ENCODE data around the gene CTSF.

DNA sequence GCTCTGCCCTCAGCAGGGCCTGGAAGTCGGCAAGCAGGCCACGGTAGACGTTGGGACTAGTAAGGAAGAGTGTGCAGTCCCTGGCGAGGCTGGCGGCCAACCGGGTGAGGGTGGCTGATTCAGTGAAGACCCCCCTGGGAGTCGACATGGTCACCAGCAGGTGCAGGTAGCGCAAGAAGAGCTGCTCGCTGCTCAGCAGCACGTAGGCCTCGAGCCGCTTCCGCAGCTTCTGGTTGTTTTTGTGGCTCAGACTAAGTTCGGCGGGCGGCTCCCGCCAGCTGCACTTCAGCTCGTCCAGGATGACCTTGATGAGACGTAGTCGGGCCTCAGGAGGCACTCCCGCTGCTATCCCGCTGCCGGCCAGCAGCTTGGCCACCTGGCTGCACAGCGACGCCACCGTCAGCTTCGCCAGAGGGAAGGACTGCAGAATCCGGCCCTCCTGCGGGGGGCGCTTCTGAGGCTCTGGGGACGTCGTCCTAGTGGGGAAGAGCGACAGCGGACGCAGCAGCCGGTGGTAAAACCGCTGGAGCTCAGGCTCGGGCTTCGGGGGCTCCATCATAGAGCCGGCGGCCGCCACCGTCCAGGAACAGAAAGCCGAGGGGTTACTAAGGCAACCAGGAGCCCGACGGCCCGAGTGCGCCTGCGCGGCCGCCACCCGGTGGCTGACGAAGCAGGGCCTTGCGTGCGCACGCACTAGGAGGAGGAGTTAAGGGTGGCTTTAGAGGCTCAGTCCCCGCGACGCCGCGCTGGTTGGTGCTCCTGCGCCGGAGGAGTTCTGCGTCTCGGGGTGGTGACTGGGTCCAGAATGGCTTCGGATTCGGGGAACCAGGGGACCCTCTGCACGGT is 24.3 kb upstream of the CTSF start, which contains the start of the genes CCDC87 and CCS:
- TF ChIP-seq, protein P1, sequence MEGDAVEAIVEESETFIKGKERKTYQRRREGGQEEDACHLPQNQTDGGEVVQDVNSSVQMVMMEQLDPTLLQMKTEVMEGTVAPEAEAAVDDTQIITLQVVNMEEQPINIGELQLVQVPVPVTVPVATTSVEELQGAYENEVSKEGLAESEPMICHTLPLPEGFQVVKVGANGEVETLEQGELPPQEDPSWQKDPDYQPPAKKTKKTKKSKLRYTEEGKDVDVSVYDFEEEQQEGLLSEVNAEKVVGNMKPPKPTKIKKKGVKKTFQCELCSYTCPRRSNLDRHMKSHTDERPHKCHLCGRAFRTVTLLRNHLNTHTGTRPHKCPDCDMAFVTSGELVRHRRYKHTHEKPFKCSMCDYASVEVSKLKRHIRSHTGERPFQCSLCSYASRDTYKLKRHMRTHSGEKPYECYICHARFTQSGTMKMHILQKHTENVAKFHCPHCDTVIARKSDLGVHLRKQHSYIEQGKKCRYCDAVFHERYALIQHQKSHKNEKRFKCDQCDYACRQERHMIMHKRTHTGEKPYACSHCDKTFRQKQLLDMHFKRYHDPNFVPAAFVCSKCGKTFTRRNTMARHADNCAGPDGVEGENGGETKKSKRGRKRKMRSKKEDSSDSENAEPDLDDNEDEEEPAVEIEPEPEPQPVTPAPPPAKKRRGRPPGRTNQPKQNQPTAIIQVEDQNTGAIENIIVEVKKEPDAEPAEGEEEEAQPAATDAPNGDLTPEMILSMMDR (optimal IDR thresholded peaks at IDR 0.05 in 1 of 3, IDR thresholded peaks at IDR 0.05 in 1 of 3, conservative IDR thresholded peaks at IDR 0.05 in 1 of 3; ENCODE audit: extremely low read depth in 1 of 3, insufficient read depth in 2 of 3, low read length in 3 of 3) = peak; percentile 60 to 85 (median 61)
- TF ChIP-seq EZH2 (IDR thresholded peaks at IDR 0.05; ENCODE audit: low read length) = no peak
